GM23338 (cell line): ENCODE data around the gene SNX30.

Experiments used
- CREB1 ChIP-seq: fragments of 250-450 bp; sonication (Bioruptor Pico); IDR thresholded peaks from 2 replicates; pipeline ENCODE4 v1.5.0; 2020; ENCODE audit warnings: low read depth, mild to moderate bottlenecking, moderate library complexity
- CTCF ChIP-seq, 2 experiments: fragments of 200-600 bp in 1 of 2; sonication (generic) in 1 of 2; conservative IDR thresholded peaks; 2 replicates each; pipeline versions ENCODE4 v1.5.1 to v1.6.1; 2016 to 2017; ENCODE audit warnings: antibody characterized with exemption in 2 of 2, low read depth in 2 of 2, mild to moderate bottlenecking in 2 of 2, moderate library complexity in 1 of 2
- EZH2 ChIP-seq: fragments of 200-600 bp; sonication (generic); IDR thresholded peaks from one replicate; pipeline ENCODE4 v1.8.0; 2017; ENCODE audit warnings: antibody characterized with exemption, mild to moderate bottlenecking, low read depth; ENCODE audit not compliant: unreplicated experiment
- EZH2phosphoT487 ChIP-seq: fragments of 200-600 bp; sonication (generic); IDR thresholded peaks from one replicate; pipeline ENCODE4 v1.8.1; 2018; ENCODE audit warnings: antibody characterized with exemption; ENCODE audit not compliant: unreplicated experiment
- JUNB ChIP-seq: IDR thresholded peaks from one replicate; pipeline ENCODE4 v1.6.1; 2016; ENCODE audit warnings: antibody characterized with exemption; ENCODE audit not compliant: unreplicated experiment
- NANOG ChIP-seq: IDR thresholded peaks from 2 replicates; pipeline ENCODE4 v1.6.1; 2016; ENCODE audit warnings: antibody characterized with exemption, borderline replicate concordance
- POLR2AphosphoS5 ChIP-seq: IDR thresholded peaks from 2 replicates; pipeline ENCODE4 v1.6.1; 2016; ENCODE audit warnings: antibody characterized with exemption, low read depth
- STAT1 ChIP-seq: IDR thresholded peaks from one replicate; pipeline ENCODE4 v1.6.1; 2016; ENCODE audit warnings: antibody characterized with exemption; ENCODE audit not compliant: unreplicated experiment
- ZNF331 ChIP-seq: fragments of 250-450 bp; sonication (Bioruptor Pico); IDR thresholded peaks from 2 replicates; pipeline ENCODE4 v1.5.0; 2020; ENCODE audit warnings: low read depth, mild to moderate bottlenecking, moderate library complexity
- ZNF462 ChIP-seq: fragments of 250-450 bp; sonication (Bioruptor Pico); IDR thresholded peaks from 2 replicates; pipeline ENCODE4 v1.5.0; 2020; ENCODE audit warnings: mild to moderate bottlenecking, moderate library complexity
- TF ChIP-seq, protein P1 (sequence below): IDR thresholded peaks from one replicate; pipeline ENCODE4 v1.6.1; 2018; ENCODE audit warnings: antibody characterized with exemption; ENCODE audit not compliant: unreplicated experiment
- TF ChIP-seq, protein P2 (sequence below): IDR thresholded peaks from 2 replicates; pipeline ENCODE4 v1.6.1; 2016; ENCODE audit warnings: antibody characterized with exemption

DNA sequence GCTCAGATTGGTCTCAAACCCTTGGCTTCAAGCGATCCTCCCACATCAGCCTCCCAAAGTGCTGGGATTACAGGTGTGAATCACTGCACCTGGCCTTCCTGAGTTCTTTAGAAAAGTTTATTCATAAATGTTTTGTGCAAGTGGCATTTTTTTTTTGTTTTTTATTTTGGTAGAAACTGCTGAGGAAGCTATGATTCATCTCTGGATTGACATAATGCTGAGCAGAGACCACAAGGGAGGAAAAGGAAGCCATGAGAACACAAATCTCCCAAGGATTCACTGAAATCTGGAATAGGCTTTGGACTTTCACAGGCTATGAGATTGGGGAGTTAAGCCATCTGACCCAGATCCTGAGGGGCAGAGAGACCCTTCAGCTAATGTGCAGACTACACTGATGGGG lies 143.5 kb downstream of the SNX30 start:
- TF ChIP-seq POLR2AphosphoS5 (no peak), EZH2phosphoT487 (no peak), CTCF (conservative IDR thresholded peaks at IDR 0.05; ENCODE audit: low read depth in 2 of 2) (no peak), JUNB (no peak), EZH2 (no peak), STAT1 (no peak), NANOG (no peak), CREB1 (no peak), ZNF331 (CRISPR knock-in tag) (no peak), ZNF462 (CRISPR knock-in tag) (no peak)
- TF ChIP-seq, protein P1, sequence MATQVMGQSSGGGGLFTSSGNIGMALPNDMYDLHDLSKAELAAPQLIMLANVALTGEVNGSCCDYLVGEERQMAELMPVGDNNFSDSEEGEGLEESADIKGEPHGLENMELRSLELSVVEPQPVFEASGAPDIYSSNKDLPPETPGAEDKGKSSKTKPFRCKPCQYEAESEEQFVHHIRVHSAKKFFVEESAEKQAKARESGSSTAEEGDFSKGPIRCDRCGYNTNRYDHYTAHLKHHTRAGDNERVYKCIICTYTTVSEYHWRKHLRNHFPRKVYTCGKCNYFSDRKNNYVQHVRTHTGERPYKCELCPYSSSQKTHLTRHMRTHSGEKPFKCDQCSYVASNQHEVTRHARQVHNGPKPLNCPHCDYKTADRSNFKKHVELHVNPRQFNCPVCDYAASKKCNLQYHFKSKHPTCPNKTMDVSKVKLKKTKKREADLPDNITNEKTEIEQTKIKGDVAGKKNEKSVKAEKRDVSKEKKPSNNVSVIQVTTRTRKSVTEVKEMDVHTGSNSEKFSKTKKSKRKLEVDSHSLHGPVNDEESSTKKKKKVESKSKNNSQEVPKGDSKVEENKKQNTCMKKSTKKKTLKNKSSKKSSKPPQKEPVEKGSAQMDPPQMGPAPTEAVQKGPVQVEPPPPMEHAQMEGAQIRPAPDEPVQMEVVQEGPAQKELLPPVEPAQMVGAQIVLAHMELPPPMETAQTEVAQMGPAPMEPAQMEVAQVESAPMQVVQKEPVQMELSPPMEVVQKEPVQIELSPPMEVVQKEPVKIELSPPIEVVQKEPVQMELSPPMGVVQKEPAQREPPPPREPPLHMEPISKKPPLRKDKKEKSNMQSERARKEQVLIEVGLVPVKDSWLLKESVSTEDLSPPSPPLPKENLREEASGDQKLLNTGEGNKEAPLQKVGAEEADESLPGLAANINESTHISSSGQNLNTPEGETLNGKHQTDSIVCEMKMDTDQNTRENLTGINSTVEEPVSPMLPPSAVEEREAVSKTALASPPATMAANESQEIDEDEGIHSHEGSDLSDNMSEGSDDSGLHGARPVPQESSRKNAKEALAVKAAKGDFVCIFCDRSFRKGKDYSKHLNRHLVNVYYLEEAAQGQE = no peak
- TF ChIP-seq, protein P2, sequence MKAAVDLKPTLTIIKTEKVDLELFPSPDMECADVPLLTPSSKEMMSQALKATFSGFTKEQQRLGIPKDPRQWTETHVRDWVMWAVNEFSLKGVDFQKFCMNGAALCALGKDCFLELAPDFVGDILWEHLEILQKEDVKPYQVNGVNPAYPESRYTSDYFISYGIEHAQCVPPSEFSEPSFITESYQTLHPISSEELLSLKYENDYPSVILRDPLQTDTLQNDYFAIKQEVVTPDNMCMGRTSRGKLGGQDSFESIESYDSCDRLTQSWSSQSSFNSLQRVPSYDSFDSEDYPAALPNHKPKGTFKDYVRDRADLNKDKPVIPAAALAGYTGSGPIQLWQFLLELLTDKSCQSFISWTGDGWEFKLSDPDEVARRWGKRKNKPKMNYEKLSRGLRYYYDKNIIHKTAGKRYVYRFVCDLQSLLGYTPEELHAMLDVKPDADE = no peak
